ENCODE results near the gene TTC16. TPM values are rescaled to one million over a fixed set of nuclear protein-coding genes. Genes with fewer than 3 reads are reported as not detected.

TTC16 gene
- total and polyA plus RNA-seq, 2 of the 8 experiments (the other 6 are each of a cell fraction or from before 2014, with no cell fraction given), result 0.03 TPM; not detected in 1

DNA sequence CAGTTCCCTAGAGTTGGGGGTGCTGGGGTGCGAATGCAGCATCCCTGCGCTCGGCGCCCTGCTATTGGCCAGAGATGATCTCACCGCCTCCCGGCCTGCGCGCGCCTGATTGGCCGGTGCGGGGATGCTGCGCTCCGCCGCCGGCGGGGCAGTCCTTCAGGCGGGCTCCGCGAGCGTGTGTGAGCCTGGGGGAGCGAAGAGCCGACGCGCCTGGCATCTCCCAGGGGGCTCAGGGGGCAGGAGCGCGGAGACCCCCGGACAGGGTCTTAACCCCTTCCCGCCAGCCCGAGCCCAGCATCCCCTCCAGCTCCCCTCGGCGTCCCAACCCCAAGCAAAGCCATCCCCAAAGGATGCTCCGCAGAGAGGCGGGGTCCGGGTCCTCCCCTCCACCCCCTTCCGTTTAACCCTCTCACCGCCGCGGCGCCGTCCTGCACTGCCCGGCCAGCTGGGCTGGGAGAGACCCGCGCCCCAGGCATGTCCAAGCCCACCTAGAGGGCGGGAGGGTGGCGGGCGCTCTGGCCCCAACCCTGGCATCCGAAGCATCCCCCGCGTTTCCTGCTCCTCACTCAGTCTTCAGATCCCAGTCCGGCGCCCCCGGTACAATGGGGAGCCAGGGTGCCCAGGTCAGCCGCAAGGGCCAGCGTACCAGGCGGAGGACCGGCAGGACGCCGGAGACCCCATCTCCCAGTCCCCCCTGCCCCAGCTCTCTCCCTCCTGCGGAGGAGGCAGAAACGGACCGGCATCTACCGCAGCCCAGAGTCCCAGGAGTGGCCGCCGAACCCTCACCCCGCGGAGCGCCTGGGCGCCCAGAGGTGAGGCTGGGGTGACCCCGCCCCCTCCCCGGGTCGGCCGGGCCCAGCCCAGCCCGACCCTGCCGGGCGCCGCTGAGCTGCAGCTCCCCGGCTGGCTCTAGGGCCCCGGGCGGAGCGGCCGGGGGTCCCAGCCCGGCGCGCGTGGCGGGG lies 38.5 kb downstream of the TTC16 start (continued):
- no peak for TF ChIP-seq CBX8 (IDR thresholded peaks at IDR 0.05; ENCODE audit: borderline replicate concordance, low read depth, low read length)
- TF ChIP-seq SP4 (IDR thresholded peaks at IDR 0.05; ENCODE audit: low read length), result 0 out of 2 replicates have a peak, but pooled peaks have one; percentile 30
- TF ChIP-seq MAFK (IDR thresholded peaks at IDR 0.05; ENCODE audit: low read depth, low read length), result no peak
- no peak for TF ChIP-seq SP2 (IDR thresholded peaks at IDR 0.05; ENCODE audit: low read length)
